Body of pancreas (tissue), 4 donors: ENCODE results near the gene CXorf49. TPM values are rescaled to one million over a fixed set of nuclear protein-coding genes. Genes with fewer than 3 reads are reported as not detected.

Experiments used
- ATAC-seq: fragments of 150-250 bp; one replicate; pipeline ENCODE4 v1.9.1; 2016
- DNase-seq, 4 donors: peaks; one replicate each; pipeline ENCODE4 v3.0.0-alpha.2; 2019
- H3K27ac ChIP-seq, 4 donors: fragments of 200-600 bp; sonication (generic); 1 replicate in 3 of 4; 2 replicates in 1 of 4; pipeline versions ENCODE4 v1.5.1 to v1.6.1; 2016 to 2019; ENCODE audit warnings: mild to moderate bottlenecking in 1 of 4, mixed read lengths in 1 of 4, moderate library complexity in 1 of 4
- H3K27me3 ChIP-seq, 2 donors: fragments of 200-600 bp; sonication (generic); one replicate each; pipeline ENCODE4 v1.6.0; 2016; ENCODE audit warnings: mild to moderate bottlenecking in 1 of 2
- H3K36me3 ChIP-seq, 2 donors: fragments of 200-600 bp; sonication (generic); replicated peaks in 1 of 2; 2 replicates each; pipeline ENCODE4 v1.5.1; 2016; ENCODE audit warnings: low read depth in 2 of 2; ENCODE audit not compliant: insufficient read depth in 1 of 2
- H3K4me1 ChIP-seq: fragments of 200-600 bp; sonication (generic); one replicate; pipeline ENCODE4 v1.6.0; 2016
- H3K4me3 ChIP-seq, 2 donors: fragments of 200-600 bp; sonication (generic); 1 replicate in 1 of 2; 2 replicates in 1 of 2; pipeline ENCODE4 v1.5.1; 2016 to 2019
- H3K9me3 ChIP-seq, 3 donors: fragments of 200-600 bp; sonication (generic); 1 replicate in 2 of 3; 2 replicates in 1 of 3; pipeline ENCODE4 v1.5.1; 2016
- CTCF ChIP-seq, 7 experiments: fragments of 450-650 bp in 4 of 7; fragments of 200-600 bp in 3 of 7; sonication (generic) in 3 of 7; IDR thresholded peaks; one replicate each; pipeline ENCODE4 v1.5.1; 2016 to 2019; ENCODE audit warnings: antibody characterized with exemption in 7 of 7
- POLR2A ChIP-seq, 3 donors: fragments of 450-650 bp; IDR thresholded peaks; one replicate each; pipeline ENCODE4 v1.6.1; 2016; ENCODE audit warnings: antibody characterized with exemption in 3 of 3, mild to moderate bottlenecking in 2 of 3
- WGBS, 2 donors: methylation state at CpG; one replicate each; pipeline ENCODE4 v1.1.5; 2017; 5-methylcytosine and 5-hydroxymethylcytosine counted together
- intact Hi-C: fragments of 100-400 bp; cut with DNase I; formaldehyde crosslinking; loops from one replicate; pipeline ENCODE4 v1.15.1; 2023
- small RNA-seq: library from RNA; depleted of rRNA; stranded (forward); fragments of <200 nt; gene quantifications from one replicate; pipeline ENCODE3, GENCODE V24; 2016
- total RNA-seq, 2 donors: library from RNA; depleted of rRNA; stranded (reverse); fragments of >200 nt; gene quantifications; one replicate each; pipeline ENCODE4 v1.1.0, GENCODE V29; 2016

The CXorf49 gene
- total RNA-seq, 2 donors from 2014 or later = not detected

GRCh38 chrX:71667328-71668247, 50.5 kb downstream of the CXorf49 start, which contains the start of gene LOC101059915:
Gene LOC101059915, plus strand, starts transcription at chrX:71667546.
- no peaks in the 10 kb centered on the region for H3K4me1 ChIP-seq
- DNase-seq = no peak
- no peak for ATAC-seq
- TF ChIP-seq CTCF (IDR thresholded peaks at IDR 0.05) = no peak
- TF ChIP-seq POLR2A (IDR thresholded peaks at IDR 0.05) = no peak
- intact Hi-C loops = no loop called here
- H3K27ac ChIP-seq = no peak within 1 kb of the TSS
- 89 to 92% methylated on average over 15 to 28 of the region's 50 CpGs for WGBS, 2 donors
- H3K9me3 ChIP-seq = no peaks in the 10 kb centered on the region
- no peaks in the 10 kb centered on the region for H3K27me3 ChIP-seq
- H3K36me3 ChIP-seq = no peaks in the 10 kb centered on the region
- H3K4me3 ChIP-seq = no peak within 1 kb of the TSS

GRCh38 chrX:71666240-71667223, 51.6 kb downstream of the CXorf49 start:
- intact Hi-C loops = no loop called here
- WGBS, 2 donors = 85 to 91% methylated on average over 5 to 14 of the region's 48 CpGs
- no peak for DNase-seq

DNA sequence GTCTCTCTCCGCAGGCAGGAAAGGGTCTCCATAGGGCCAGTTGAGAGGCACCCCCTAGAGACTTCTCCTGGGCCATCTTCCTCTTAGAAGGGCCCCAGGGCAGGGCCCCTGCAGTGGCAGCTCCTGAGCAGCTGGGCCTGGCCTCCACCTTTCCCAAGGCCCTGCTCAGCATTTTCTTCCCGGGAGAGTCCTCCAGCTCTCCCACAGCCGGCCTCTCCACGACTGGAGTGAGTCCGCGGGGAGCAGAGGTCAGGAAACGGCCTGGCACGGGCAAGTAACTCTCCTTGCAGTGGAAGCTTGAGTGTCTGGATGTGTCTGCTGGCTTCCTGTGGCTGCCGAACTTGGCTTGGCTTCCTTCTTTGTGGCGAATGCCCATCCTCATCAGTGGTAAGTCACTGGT, 52.3 kb downstream of the CXorf49 start:
- WGBS, 2 donors = 41 to 45% methylated on average over 2 to 8 of the region's 10 CpGs
- H3K27ac ChIP-seq = no peak overlapping the region
- no peak for TF ChIP-seq CTCF (IDR thresholded peaks at IDR 0.05)
- TF ChIP-seq POLR2A (IDR thresholded peaks at IDR 0.05) = no peak
- H3K36me3 ChIP-seq = no peaks in the 10 kb centered on the region
- no peak for ATAC-seq
- intact Hi-C loops = no loop called here
- no peak for DNase-seq
- H3K4me3 ChIP-seq = no peak overlapping the region
- H3K4me1 ChIP-seq = no peaks in the 10 kb centered on the region
- no peaks in the 10 kb centered on the region for H3K9me3 ChIP-seq
- no peaks in the 10 kb centered on the region for H3K27me3 ChIP-seq

More at GRCh38 chrX:71666240-71667223, 51.6 kb downstream of the CXorf49 start:
- ATAC-seq = no peak
- H3K27ac ChIP-seq = no peak overlapping the region
- H3K27me3 ChIP-seq = no peaks in the 10 kb centered on the region
- no peaks in the 10 kb centered on the region for H3K9me3 ChIP-seq
- H3K36me3 ChIP-seq = no peaks in the 10 kb centered on the region
- H3K4me1 ChIP-seq = no peaks in the 10 kb centered on the region
- TF ChIP-seq POLR2A (IDR thresholded peaks at IDR 0.05) (no peak), CTCF (IDR thresholded peaks at IDR 0.05) (no peak)
- no peak overlapping the region for H3K4me3 ChIP-seq

DNA sequence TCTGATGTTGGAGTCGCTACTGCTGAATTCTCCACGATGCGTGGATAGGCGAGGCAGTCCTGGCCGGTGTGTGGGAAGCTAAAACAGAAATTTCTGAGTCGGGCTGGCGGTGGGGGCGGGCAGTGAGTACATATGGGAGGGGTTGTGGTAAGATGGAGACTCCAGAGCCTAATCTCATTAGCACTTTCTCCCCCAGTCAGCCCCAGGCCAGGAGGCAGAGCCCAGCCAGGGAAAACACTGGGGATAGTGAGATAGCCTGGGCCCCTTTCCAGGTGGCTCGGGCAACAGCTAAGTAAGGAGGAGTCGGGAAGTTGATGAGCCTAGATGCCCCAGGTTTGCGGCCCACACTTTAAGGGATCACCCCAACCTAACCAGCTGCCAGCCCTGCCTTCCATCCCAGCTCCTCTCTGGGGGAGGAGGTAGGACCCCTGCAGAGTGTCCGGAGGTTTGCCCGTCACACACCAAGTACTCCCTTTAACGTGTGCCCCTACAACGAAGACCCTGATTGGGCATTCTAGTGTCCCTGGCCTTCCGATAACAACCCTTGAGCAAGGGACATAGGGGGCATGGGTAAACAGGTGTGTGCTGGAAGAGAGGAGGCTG, 53.1 kb downstream of the CXorf49 start:
- H3K4me1 ChIP-seq = no peaks in the 10 kb centered on the region
- TF ChIP-seq CTCF (IDR thresholded peaks at IDR 0.05) = no peak
- no peak for TF ChIP-seq POLR2A (IDR thresholded peaks at IDR 0.05)
- H3K27me3 ChIP-seq = no peaks in the 10 kb centered on the region
- H3K4me3 ChIP-seq = no peak overlapping the region
- no peaks in the 10 kb centered on the region for H3K9me3 ChIP-seq
- no peak for ATAC-seq
- DNase-seq = no peak
- no peaks in the 10 kb centered on the region for H3K36me3 ChIP-seq
- no peak overlapping the region for H3K27ac ChIP-seq
- 90 to 100% methylated on average over 2 to 5 of the region's 16 CpGs for WGBS, 2 donors
- intact Hi-C loops = no loop called here

Small RNA genes lying within 50 kb of the gene (small RNA-seq; reads per million reads assigned to genes)
- gene BX276092.4 = not detected
- not detected for gene BX276092.6
- gene BX276092.8 = not detected

Other genes starting within 250 kb of the CXorf49 start
- 100 to 1,000 TPM; 180 to 184 TPM for gene OGT, start 185.2 kb downstream of the CXorf49 start, total RNA-seq
- 1 to 10 TPM; 3.6 to 6.9 TPM for gene GCNA, start 139.8 kb downstream of the CXorf49 start, total RNA-seq
- gene CXCR3, start 99.8 kb downstream of the CXorf49 start, total RNA-seq = under 1 TPM in 1 of 2 donors, not detected in 1; 0.78 TPM
- gene CXorf49B, start 45.1 kb upstream of the CXorf49 start, total RNA-seq = not detected
- gene NHSL2, start 192.6 kb upstream of the CXorf49 start, total RNA-seq = 1 to 10 TPM; 1.6 to 2.9 TPM